CD4-positive, alpha-beta T cell treated with Interleukin-12 subunit alpha and Interleukin-12 subunit beta, for 1 hour (primary cell): ENCODE data around the gene ABHD3.
"Not testable (repeated sequence)": the region's sequence is repeated elsewhere in the genome, so short reads cannot be mapped to it uniquely, and the experiment has no call there.

Experiments
- DNase-seq: peaks from one replicate; pipeline ENCODE4 v3.0.0-alpha.2; 2020

ABHD3 gene, protein sequence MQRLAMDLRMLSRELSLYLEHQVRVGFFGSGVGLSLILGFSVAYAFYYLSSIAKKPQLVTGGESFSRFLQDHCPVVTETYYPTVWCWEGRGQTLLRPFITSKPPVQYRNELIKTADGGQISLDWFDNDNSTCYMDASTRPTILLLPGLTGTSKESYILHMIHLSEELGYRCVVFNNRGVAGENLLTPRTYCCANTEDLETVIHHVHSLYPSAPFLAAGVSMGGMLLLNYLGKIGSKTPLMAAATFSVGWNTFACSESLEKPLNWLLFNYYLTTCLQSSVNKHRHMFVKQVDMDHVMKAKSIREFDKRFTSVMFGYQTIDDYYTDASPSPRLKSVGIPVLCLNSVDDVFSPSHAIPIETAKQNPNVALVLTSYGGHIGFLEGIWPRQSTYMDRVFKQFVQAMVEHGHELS

DNA sequence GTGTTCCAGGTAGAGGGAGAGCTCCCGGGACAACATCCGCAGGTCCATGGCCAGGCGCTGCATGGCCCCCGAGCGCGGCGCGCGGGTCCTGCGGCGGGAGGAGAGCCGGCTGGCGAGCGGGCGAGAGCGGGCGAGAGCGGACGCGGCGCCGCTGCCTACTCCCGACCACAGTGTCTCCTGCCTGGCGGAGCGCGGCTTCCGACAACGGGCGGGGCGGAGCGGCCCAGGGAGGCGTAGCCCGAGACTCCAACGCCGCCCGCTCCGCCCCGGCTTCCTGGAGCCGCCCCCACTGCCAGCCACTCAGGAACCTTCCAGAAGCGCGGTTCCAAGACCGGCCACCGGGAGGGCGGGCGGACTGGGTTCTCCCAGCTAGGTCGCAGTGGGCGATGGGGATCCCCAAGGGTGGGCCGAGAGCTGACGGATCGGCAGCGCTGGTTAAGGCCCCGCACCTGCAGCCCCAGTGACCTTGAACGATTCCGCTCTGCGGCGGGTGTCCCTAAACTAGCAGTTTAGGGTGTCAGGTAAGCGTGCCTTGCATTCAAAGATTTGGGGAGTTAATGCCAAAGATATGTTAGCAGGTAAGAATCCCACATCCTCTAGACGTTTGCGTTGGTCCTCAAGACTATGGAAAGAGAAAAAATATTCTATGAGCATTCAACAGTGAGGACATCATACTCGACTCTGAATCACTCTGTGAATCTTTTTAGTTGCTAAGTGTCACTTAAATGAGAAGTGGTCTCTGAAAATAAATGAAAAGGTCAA is at the start of gene ABHD3:
TSS of gene ABHD3 (minus strand) at position 172 of the 762 bp plus-strand sequence. CDS start at position 63, 109 bp downstream.
- DNase-seq: peak; percentile 93

DNA sequence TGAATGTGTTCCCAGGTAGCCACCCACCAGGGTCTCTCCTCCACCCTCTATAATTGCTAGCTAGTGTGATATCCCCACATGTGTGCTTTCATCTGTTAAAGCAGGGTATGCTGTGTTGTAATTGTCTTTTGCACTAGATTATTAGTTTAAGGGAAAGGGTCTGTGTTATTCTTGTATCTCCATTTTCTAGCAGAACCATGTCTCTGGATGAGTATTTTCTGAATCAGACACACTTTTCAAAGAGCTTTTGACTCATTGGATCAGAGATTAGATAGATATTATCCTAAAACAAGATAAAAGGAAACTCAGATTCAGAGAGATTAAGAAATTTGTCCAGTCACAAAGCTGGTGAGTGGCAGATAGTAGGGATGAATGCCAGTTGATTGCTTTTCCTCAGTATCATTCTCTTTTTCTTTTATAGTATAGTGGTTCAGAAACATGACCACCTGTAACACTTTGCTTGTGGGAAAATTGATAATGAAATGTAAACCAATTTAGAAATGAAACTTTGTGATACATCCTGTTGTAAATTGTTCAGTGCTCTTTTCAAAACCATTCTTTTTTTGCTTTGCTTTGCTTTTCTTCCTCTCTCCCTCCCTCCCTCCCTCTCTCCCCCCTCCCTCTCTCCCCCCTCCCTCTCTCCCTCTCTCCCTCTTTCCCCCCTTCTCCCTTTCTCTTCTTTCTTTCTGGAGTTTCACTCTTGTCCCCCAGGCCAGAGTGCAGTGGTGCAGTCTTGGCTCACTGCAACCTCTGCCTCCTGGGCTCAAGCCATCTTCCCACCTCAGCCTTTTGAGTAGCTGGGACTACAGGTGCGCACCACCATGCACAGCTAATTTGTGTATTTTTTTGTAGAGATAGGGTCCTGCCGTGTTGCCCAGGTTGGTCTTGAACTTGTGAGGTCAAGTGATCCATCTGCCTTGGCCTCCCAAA is 43.5 kb upstream of the ABHD3 start:
- no peak for DNase-seq

DNA sequence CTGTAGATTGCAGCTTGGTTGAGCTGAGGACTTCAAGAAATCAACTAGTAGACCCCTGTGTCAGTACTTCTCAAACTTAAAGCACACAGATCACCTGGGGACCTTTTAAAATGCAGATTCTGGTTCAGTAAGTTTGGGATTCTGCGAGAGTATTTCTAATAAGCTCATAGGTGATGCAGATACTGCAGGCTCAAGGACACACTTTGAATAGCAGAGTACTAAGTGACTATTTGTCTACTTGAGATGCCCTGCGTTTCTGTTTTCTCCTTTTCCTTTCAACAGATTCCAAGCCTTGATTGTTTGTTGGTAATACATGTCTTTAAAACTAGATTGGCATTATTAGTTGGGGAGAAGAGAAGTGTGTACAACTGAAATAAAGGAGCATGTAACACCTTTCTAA is 42.7 kb upstream of the ABHD3 start:
- DNase-seq: no peak

DNA sequence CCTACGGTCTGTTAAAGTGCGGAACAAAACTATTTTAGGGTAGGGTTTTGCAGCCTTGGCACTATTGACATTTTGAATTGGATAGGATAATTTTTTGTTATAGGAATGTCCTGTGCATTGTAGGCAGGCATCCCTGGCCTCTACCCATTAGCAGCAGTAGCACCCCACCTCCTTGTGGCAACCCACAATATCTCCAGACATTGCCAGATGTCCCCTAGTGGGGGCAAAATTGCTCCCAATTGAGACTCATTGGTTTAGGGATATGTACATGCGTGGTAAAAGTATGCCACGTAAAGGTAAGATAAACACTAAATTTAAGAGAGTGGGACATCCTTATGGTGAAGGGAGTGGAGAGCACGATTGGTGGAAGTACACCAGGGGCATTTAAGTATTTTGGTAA is 40.7 kb upstream of the ABHD3 start:
- peak; percentile 7 for DNase-seq

DNA sequence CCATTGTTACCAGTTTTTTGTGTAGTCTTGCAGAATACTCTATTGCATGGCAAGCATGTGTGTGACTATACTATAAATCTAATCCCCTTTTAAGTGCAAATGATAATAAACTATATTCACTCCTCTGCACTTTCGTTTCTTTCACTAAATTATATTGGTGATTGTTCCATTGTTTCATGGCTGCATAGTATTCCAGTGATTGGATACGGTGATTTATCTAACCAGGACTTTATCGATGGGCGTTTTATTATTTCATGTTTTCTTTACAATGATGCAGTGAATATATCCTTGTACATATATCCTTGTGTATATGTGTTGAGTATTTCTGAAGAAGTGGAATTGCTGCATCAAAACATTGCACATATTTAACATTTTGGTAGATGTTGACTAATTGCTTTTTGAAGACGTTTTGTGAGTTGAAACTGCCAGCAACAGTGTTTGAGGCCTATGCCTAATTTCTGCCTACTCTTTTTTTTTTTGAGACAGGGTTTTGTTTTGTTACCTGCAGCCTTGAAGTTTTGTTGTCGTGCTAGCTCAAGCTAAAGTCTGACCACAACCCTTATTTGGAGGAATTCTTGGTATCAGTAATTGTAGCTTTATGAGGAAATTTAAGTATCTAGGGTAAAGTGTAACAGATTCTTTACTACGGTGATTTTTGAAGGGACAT is 38.7 kb upstream of the ABHD3 start:
- peak; percentile 29 for DNase-seq

DNA sequence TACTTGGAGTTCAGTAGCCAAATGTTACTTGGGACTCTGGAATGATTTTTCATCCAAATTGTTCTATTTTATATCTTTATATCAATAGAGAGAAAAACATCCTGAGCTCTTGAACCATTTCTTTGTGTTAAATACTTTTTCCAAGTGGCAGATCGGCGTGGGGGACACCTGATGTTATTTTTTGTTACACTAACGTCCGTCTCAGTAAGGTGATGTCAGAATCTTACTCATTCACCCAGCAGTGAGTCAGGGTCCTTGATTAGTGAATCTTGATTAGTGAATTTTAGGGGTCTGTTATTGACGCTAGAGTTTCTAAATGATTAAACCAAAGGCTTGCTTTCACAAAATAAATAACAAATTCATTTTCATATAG is 37.7 kb upstream of the ABHD3 start:
- DNase-seq: no peak

DNA sequence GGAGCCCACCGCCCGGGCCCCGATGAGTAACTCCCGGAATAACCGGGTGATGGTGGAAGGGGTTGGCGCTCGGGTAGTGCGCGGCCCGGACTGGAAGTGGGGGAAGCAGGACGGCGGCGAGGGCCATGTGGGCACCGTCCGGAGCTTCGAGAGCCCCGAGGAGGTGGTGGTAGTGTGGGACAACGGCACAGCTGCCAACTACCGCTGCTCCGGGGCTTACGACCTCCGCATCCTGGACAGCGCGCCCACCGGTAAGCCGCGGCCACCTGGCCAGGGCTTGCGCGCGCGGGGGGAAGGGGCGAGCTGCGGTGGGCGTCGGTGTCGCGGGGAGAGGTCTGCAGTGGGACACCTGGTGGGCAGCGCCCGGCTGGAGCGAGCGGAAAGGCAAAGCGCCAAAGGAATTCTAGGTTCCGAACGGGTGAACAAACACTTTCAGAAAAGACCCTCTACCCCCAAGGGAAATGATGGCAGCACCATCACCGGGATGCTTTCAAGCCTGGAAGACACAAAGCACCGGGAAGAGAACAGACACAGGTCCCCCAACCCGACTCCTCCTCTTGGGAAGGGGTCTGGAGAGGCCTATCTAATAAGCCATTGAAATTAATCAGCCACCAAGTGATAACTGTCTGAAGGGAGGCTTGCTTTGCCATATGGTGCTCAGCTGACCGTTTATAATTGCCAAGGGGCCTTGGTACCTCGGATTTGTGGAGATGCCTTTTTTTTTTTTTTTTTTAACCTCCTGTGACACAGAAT is 37.2 kb upstream of the ABHD3 start:
- DNase-seq: peak; percentile 21

DNA sequence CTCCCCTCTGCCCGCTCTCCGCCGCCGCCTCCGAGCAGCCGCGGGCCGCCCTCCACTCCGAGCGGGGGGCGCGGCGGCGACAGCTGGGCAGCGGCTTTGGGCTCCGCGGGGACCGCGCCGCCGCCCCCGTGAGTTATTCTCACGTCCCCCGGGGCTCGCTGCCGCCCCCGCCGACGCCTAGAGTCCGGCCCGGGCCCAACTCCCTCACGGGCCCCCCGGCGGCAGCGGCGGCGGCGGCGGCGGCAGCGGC is 36.7 kb upstream of the ABHD3 start:
- DNase-seq: no peak

DNA sequence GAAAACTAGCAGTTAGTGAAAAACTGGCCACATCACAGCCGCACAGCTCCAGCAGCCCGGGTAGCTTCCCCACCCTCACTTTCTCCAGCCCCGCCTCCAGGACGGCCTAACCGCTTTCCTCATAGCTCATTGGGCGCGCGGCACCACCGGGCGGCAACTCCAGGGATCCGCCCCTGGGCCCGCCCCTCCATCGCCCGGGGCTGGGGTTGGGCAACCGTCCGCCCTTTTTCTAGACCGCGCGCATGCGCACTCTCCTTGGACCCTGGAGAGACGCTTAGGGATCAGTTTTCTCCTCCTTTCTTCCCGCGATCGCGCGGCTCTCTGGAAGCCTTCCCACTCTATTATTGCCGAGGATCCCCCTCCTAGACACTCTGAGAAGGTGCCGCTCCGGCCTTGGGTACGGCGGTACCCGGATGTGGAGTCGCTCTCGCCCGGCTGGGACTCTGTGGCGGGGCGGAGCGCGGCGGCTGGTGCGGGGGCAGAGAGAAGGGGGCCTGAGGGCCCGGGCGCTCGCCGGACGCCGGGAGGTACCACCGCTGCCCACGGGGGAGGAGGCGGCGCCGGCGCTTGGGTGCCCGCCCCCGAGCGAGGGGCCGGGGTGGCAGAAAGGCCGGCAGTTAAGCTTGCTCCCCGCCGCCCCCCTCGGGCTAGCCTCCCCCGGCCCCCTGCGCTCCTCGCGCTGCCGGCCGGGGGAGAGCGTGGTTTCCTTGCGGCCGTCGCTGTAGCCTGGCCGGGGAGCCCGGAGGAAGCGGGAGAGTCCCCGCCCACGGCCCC is 36.2 kb upstream of the ABHD3 start, which contains the start of gene MIB1:
TSS of gene MIB1 (plus strand) at position 255 of the 774 bp plus-strand sequence. CDS start 792 bp downstream, outside the sequence.
- DNase-seq: peak; percentile 97

DNA sequence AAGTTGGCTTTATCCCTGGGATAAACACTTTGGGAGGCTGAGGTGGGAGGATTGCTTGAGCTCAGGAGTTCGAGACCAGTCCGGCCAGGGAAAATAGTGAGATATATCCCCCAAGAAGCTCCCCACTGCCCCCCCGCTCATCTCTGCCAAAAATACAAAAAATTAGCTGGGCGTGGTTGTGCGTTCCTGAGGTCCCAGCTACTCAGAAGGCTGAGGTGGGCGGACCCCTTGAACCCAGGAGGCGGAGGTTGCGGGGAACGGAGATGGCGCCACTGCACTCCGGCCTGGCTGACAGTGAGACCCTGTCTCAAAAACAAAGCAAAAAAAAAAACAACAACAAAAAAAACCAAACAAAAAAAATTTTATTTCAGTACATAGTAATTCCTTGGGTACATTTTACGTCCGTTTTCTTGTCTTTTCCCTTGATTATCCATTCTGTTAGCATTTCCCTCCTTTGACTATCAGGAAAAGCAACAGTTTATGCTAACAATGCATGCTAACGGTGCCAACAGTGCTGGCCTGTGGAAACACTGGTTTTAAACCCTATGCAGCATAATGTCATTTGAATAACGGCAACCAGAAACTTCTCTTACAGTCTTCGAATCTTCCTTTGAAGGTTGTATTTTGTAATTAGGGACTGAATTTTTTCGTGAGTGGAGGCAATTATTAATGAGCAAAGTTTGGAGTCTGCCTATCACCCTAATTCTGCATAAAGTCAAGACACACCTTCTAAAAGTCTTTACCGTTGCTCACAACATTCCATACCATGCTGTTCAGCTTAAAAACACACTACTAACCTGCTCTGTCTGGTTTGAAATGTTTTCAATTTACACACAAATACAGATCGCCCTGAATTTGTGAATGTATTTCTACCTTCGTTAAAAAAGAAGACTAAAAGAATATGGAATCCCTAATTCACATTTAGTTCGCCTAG is 35.3 kb upstream of the ABHD3 start:
- no peak for DNase-seq

DNA sequence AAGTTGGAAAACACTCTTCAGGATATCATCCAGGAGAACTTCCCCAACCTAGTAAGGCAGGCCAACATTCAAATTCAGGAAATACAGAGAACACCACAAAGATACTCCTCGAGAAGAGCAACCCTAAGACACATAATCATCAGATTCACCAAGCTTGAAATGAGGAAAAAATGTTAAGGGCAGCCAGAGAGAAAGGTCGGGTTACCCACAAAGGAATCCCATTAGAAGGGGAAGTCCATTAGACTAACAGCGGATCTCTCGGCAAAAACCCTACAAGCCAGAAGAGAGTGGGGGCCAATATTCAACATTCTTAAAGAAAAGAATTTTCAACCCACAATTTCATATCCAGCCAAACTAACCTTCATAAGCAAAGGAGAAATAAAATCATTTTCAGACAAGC is 32.4 kb upstream of the ABHD3 start:
- DNase-seq: not testable (repeated sequence)

DNA sequence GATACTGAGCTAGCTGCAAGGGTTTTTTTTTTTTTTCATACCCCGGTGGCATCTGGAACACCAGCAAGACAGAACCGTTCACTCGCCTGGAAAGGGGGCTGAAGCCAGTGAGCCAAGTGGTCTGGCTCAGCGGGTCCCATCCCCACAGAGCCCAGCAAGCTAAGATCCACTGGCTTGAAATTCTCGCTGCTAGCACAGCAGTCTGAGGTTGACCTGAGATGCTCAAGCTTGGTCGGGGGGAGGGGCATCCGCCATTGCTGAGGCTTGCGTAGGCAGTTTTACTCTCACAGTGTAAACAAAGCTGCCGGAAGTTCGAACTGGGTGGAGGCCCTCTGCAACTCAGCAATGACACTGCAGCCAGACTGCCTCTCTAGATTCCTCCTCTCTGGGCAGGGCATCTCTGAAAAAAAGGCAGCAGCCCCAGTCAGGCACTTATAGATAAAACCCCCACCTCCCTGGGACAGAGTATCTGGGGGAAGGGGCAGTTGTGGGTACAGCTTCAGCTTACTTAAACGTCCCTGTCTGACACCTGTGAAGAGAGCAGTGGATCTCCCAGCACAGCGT is 31.0 kb upstream of the ABHD3 start:
- peak; percentile 72 for DNase-seq

DNA sequence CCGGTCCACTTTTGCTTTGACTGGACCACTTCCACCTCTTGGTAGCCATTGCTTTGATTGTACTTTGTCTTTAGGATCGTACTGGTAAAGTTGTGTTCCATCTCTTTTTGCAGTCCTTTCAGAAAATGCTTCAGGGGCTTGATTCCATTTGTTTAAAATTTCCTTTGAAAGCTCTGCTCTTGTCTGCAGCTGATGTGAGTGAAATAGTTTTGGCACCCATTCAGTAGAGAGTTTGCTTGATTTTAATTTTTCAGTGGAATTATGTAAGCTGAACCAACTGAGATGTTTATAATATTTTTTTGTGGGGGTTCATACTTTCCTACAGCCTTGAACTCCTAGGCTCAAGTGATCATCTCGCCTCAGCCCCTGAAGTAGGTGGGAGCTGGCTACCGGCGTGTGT is 28.4 kb upstream of the ABHD3 start:
- no peak for DNase-seq

DNA sequence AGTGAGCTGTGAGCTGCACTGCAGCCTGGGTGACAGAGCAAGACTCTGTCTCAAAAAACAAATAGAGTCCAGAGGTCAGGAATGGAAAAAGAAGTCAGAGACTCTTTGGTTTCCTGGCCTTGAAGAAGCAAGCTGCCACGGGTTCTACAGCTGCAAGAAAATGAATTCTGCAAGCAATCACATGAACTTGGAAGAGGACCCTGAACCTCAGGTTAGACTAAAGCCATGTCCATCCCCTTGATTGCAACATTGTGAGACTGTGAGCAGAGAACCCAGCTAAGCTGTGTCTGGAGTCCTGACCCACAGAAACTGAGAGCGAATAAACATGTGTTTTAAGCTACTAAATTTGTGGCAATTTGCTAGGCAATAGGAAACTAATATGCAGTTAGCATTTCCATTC is 23.1 kb upstream of the ABHD3 start:
- no peak for DNase-seq

DNA sequence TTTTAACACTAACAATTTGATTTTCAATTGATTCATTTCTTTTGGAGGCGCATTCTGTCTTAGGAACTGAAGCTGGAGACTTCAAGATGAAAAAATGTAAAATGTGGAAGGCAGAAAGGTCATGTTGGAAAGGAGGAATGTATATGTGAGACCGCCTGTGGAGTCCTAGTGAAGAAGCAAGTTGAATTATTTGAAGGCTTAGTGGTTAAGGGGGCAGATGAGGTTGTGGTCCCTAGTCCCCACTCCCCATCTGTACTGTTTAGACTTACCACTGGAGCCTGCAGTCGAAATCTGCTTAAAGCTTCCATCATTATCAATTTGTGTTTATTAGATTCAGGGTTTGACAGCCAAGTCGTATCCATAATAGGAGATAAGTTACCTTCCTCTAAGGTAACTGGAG is 20.6 kb upstream of the ABHD3 start:
- DNase-seq: no peak

DNA sequence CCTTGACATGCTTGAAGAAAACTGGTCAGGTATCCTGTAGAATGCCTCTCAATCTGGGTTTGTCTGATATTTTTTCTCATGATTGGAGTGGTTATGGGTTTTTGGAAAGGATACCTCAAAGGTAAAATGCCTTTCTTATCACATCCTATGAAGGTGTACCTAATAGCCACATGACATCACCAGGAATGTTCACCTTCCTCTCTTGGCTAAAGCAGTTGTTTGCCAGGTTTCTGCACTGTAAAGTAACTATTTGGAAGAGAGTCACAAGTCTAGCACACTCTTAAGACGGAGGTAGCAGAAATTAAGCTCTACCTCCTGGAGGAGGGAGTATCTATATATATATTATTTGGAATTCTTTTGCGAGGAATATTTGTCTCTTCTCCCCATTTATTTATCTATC is 18.1 kb upstream of the ABHD3 start:
- DNase-seq: no peak

DNA sequence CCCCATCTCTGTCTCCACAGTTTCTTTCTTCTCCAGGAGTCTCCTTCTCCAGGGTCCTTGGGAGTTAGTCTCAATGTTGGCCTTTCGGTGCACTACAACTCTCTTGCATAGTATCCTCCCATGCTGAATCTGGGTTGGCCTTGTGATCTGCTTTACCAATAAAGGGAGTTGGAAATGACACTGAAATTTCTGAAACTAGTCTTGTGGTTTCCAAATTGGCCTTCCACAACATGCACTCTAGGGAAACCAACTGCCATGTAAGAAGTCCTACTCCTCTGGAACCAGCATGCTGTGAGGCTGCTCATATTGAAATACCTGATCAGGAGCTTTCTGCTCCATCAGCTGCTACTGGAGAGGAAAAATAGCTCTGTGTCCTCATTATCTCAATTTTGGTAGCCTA is 9.9 kb upstream of the ABHD3 start:
- DNase-seq: no peak

DNA sequence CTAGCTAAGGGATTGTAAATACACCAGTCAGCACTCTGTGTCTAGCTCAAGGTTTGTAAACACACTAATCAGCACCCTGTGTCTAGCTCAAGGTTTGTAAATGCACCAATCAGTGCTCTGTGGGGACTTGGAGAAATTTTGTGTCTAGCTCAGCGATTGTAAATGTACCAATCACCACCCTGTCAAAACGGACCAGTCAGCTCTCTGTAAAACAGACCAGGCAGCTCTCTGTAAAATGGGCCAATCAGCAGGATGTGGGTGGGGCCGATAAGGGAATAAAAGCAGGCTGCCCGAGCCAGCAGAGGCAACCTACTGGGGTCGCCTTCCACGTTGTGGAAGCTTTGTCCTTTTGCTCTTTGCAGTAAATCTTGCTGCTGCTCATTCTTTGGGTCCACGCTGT is 2.6 kb upstream of the ABHD3 start:
- not testable (repeated sequence) for DNase-seq

DNA sequence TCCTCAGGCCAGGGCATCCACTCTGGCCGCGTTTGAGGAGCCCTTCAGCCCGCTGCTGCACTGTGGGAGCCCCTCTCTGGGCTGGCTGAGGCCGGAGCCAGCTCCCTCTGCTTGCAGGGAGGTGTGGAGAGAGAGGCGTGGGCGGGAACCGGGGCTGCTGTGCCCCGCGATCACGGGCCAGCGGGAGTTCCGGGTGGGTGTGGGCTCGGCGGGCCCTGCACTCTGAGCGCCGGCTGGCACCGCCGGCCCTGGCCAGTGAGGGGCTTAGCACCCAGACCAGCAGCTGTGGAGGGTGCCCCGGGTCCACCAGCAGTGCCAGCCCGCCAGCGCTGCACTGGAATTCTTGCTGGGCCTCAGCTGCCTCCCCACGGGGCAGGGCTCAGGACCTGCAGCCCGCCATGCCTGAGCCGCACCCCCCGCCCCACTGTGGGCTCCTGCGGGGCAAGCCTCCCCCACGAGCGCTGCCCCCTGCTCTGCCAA is 1.9 kb upstream of the ABHD3 start:
- no peak for DNase-seq
